CD4-positive, alpha-beta T cell treated with Interleukin-1 beta for 1 hour (primary cell): ENCODE measurements around the gene PILRB.

ENCODE experiments used
- DNase-seq, 2 donors: peaks; one replicate each; pipeline ENCODE4 v3.0.0-alpha.2; 2020 to 2022

The PILRB gene

GRCh38 chr7:100413346-100413745, 55.4 kb downstream of the PILRB start:
- DNase-seq, result no peak

GRCh38 chr7:100413889-100414288, 56.0 kb downstream of the PILRB start:
- no peak for DNase-seq

GRCh38 chr7:100415448-100415847, 57.5 kb downstream of the PILRB start:
- DNase-seq, result no peak
